Left lung (tissue), 10 donors: ENCODE data around the gene STXBP1. TPM values are rescaled to one million over a fixed set of nuclear protein-coding genes. Genes with fewer than 3 reads are reported as not detected.
"Not testable (repeated sequence)": the region's sequence is repeated elsewhere in the genome, so short reads cannot be mapped to it uniquely, and the experiment has no call there.

ENCODE experiments used
- ATAC-seq: fragments of 200-7000 bp; cut with Tn5 transposase; one replicate; pipeline ENCODE4 v1.9.1; 2020; ENCODE audit warnings: moderate library complexity
- DNase-seq, 4 donors: peaks; one replicate each; pipeline ENCODE4 v3.0.0-alpha.2; 2013 to 2020
- H3K27ac ChIP-seq, 2 donors: fragments of 200-600 bp; sonication (generic) in 1 of 2; one replicate each; pipeline versions ENCODE4 v1.5.0 to v1.8.0; 2020 to 2021
- H3K27me3 ChIP-seq, 2 donors: fragments of 200-600 bp; sonication (generic) in 1 of 2; one replicate each; pipeline versions ENCODE4 v1.5.0 to v1.8.0; 2020 to 2021
- H3K36me3 ChIP-seq, 2 donors: fragments of 200-600 bp; sonication (generic) in 1 of 2; one replicate each; pipeline versions ENCODE4 v1.5.0 to v1.8.0; 2020 to 2021
- H3K4me1 ChIP-seq, 2 donors: fragments of 200-600 bp; one replicate each; pipeline ENCODE4 v1.8.0; 2021
- H3K4me3 ChIP-seq, 2 donors: fragments of 200-600 bp; sonication (generic) in 1 of 2; one replicate each; pipeline versions ENCODE4 v1.5.0 to v1.8.0; 2020 to 2021; ENCODE audit warnings: mild to moderate bottlenecking in 1 of 2
- H3K9me3 ChIP-seq, 2 donors: fragments of 200-600 bp; sonication (generic) in 1 of 2; one replicate each; pipeline versions ENCODE4 v1.5.0 to v1.8.0; 2020 to 2021
- CTCF ChIP-seq, 2 donors: fragments of 200-600 bp; sonication (generic) in 1 of 2; IDR thresholded peaks; one replicate each; pipeline versions ENCODE4 v1.5.0 to v1.8.0; 2021; ENCODE audit warnings: antibody characterized with exemption in 2 of 2
- intact Hi-C, 2 donors: fragments of 100-400 bp; cut with DNase I; formaldehyde crosslinking; loops; one replicate each; pipeline versions ENCODE4 v1.11.2 to v1.14.2; 2022
- polyA plus RNA-seq, 6 donors: library from polyadenylated mRNA; unstranded; fragments of 120-200 nt; gene quantifications; one replicate each; pipeline ENCODE4 v1.2.1, GENCODE V29; 2013; ENCODE audit not compliant: insufficient read length in 6 of 6
- total RNA-seq, 2 donors: library from RNA; stranded (reverse); fragmentation: NEBNext Ultra II Directional; extraction: Animal tissue kit (Norgen Biotek cat#: 25700); gene quantifications; one replicate each; pipeline ENCODE4 v1.2.1, GENCODE V29; 2021
- donor health status: DM: no; HTN: yes; CAD: no.
- donor health status: DM: no; HTN: no; CAD: no.

STXBP1 gene
- total and polyA plus RNA-seq, 8 donors, result 40.7 to 76.7 (median 48.8) TPM

DNA sequence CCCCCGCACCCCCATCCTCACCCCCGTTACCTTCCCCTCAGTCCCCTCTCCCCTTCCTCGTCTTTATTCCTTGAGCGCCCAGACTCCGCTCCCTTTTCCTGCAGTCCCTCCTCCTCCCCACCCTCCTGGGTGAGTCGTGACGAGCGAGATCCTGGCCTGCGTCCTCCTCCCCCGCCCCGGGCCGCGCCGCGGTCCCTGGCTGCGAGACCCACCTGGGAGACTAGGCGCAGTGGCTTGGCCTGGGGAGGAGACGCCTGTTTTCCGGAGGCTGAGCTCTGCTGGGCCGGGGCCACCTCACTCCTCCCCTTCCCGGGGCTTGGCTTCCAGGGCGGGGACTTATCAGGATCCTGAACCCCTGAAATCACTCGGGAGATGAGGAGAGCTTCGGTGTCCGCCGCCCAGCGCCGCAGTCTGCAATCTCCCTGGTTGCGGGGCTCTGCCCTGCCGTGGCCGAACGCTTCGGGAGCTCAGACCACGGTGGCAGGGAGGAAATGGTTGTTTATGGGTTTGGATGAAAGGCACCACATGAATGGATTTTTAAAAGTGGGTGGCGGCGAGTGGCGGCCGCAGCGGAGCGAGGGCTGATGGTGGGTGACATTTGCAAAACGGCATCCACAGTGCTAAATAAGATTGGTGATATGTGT is 984 bp downstream of the STXBP1 start:
- DNase-seq (peak in 3 of 4 donors; percentile 73 to 87 (median 82)), ATAC-seq (peak; percentile 65)
- Histone ChIP-seq H3K27me3 (peaks cover 0 to 57% of the 10 kb centered on the region in 2 donors), H3K4me3 (peak overlapping the region; percentile 85 to 90), H3K4me1 (peaks cover 14 to 38% of the 10 kb centered on the region in 2 donors), H3K36me3 (no peaks in the 10 kb centered on the region), H3K9me3 (no peaks in the 10 kb centered on the region), H3K27ac (peak overlapping the region; percentile 83 to 90)
- TF ChIP-seq CTCF (IDR thresholded peaks at IDR 0.05), result no peak
- intact Hi-C loops, result no loop called here

DNA sequence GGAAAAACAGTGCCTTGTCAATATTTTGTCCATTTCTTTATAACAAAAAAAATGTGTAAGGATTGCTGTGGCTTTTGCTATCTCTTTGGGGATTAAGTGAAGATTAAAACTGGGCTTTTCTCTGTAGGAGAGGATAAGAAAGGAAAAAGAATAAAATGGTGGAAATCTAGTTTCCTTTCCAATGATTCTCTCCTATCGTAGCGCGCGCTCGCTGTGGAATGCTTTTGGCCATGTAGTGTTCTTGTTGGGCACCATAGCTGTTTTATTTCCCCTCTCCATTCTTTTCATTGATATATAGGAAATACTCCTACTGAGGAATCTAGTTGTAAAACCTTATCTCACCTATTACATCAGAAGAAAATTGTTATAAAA is 1.5 kb downstream of the STXBP1 start:
- ATAC-seq (no peak), DNase-seq (no peak)
- TF ChIP-seq CTCF (IDR thresholded peaks at IDR 0.05), result no peak
- Histone ChIP-seq H3K27me3 (peaks cover 0 to 53% of the 10 kb centered on the region in 2 donors), H3K27ac (peak overlapping the region; percentile 83 to 90), H3K36me3 (no peaks in the 10 kb centered on the region), H3K4me1 (peaks cover 10 to 33% of the 10 kb centered on the region in 2 donors), H3K4me3 (peak overlapping the region; percentile 85 to 90), H3K9me3 (no peaks in the 10 kb centered on the region)
- intact Hi-C loops, result no loop called here

DNA sequence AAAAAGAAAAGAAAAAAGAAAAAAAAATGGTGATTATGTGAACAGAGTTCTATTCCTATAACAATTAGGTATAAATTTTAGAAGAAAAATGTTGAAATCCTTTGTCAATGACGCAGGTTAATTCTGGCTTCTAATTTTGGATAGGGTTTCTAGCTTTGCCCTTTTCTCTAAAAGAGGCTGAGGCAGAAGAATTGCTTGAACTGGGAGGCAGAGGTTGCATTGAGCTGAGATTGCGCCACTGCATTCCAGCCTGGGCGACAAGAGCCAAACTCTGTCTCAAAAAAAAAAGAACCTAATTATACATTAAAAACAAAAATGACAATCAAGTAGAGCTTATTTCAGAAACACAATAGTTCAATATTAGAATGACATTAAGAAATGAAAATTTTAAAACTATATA is 2.9 kb downstream of the STXBP1 start:
- H3K4me1 ChIP-seq, result peaks cover 7 to 27% of the 10 kb centered on the region in 2 donors
- H3K27ac ChIP-seq, result no peak overlapping the region
- H3K4me3 ChIP-seq, result no peak overlapping the region
- ATAC-seq, result no peak
- H3K36me3 ChIP-seq, result no peaks in the 10 kb centered on the region
- intact Hi-C loops, result no loop called here
- no peak for TF ChIP-seq CTCF (IDR thresholded peaks at IDR 0.05)
- peak in 1 of 4 donors; percentile 37 for DNase-seq
- H3K9me3 ChIP-seq, result no peaks in the 10 kb centered on the region
- peaks cover 0 to 39% of the 10 kb centered on the region in 2 donors for H3K27me3 ChIP-seq

- H3K27ac ChIP-seq, intact Hi-C loops, H3K9me3 ChIP-seq, ATAC-seq, H3K36me3 ChIP-seq, H3K4me3 ChIP-seq, H3K4me1 ChIP-seq, DNase-seq, H3K27me3 ChIP-seq: not testable (repeated sequence)
Measured at GRCh38 chr9:127621339-127621970, 9.4 kb downstream of the STXBP1 start.

GRCh38 chr9:127626752-127627493 is 14.8 kb downstream of the STXBP1 start:
- intact Hi-C loops, result no loop called here
- TF ChIP-seq CTCF (IDR thresholded peaks at IDR 0.05), result no peak
- no peaks in the 10 kb centered on the region for H3K9me3 ChIP-seq
- peaks cover 0 to 5% of the 10 kb centered on the region in 2 donors for H3K4me1 ChIP-seq
- no peaks in the 10 kb centered on the region for H3K27me3 ChIP-seq
- ATAC-seq, result no peak
- H3K4me3 ChIP-seq, result no peak overlapping the region
- DNase-seq, result no peak
- no peak overlapping the region for H3K27ac ChIP-seq
- no peaks in the 10 kb centered on the region for H3K36me3 ChIP-seq
